Karpas-422 (cell line): ENCODE data around the gene SEPTIN10. TPM values are rescaled to one million over a fixed set of nuclear protein-coding genes. Genes with fewer than 3 reads are reported as not detected.
"Not testable (repeated sequence)": the region's sequence is repeated elsewhere in the genome, so short reads cannot be mapped to it uniquely, and the experiment has no call there.

ENCODE experiments used
- DNase-seq: peaks from one replicate; pipeline ENCODE4 v3.0.0-alpha.2; 2015
- H2AFZ ChIP-seq: fragments of 200-600 bp; sonication (generic); 2 replicates; pipeline ENCODE4 v1.6.1; 2014; ENCODE audit warnings: antibody characterized with exemption, low read length, mixed read lengths
- H3K27ac ChIP-seq: fragments of 200-600 bp; sonication (generic); 2 replicates; pipeline ENCODE4 v1.5.1; 2014; ENCODE audit warnings: mild to moderate bottlenecking, low read length, moderate library complexity
- H3K27me3 ChIP-seq: fragments of 200-600 bp; sonication (generic); 2 replicates; pipeline ENCODE4 v1.6.1; 2014; ENCODE audit warnings: low read length, mixed read lengths
- H3K36me3 ChIP-seq: fragments of 200-600 bp; sonication (generic); 2 replicates; pipeline ENCODE4 v1.6.1; 2014; ENCODE audit warnings: low read length, mixed read lengths; ENCODE audit not compliant: insufficient read depth
- H3K4me1 ChIP-seq: fragments of 200-600 bp; sonication (generic); 2 replicates; pipeline ENCODE4 v1.6.1; 2014; ENCODE audit warnings: mild to moderate bottlenecking, low read length, mixed read lengths
- H3K4me2 ChIP-seq: fragments of 200-600 bp; sonication (generic); 2 replicates; pipeline ENCODE4 v1.6.1; 2014; ENCODE audit warnings: low read length, low read depth, mild to moderate bottlenecking; ENCODE audit not compliant: poor library complexity, severe bottlenecking
- H3K4me3 ChIP-seq: fragments of 200-600 bp; sonication (generic); 2 replicates; pipeline ENCODE4 v1.5.1; 2014; ENCODE audit warnings: mild to moderate bottlenecking, antibody characterized with exemption, low read length, mixed read lengths
- H3K79me2 ChIP-seq: fragments of 200-600 bp; sonication (generic); 2 replicates; pipeline ENCODE4 v1.6.1; 2014; ENCODE audit warnings: mild to moderate bottlenecking, low read length, mixed read lengths
- H3K9ac ChIP-seq: fragments of 200-600 bp; sonication (generic); 2 replicates; pipeline ENCODE4 v1.6.0; 2014; ENCODE audit warnings: low read length
- H3K9me2 ChIP-seq: fragments of 200-600 bp; sonication (generic), shearing (Covaris generic); replicated peaks from 2 replicates; pipeline ENCODE4 v1.6.0; 2014; ENCODE audit warnings: mild to moderate bottlenecking, low read length, moderate library complexity; ENCODE audit not compliant: insufficient read depth
- H3K9me3 ChIP-seq: fragments of 300-700, 200-600 bp; sonication (generic); 2 replicates; pipeline ENCODE4 v1.6.1; 2014; ENCODE audit warnings: low read length, mixed read lengths
- H4K20me1 ChIP-seq: fragments of 200-600 bp; sonication (generic); 2 replicates; pipeline ENCODE4 v1.6.1; 2014; ENCODE audit warnings: mild to moderate bottlenecking, antibody characterized with exemption, low read length, low read depth; ENCODE audit not compliant: insufficient read depth
- total RNA-seq: library from RNA; depleted of rRNA; stranded (reverse); fragments of >200 nt; shearing (Covaris generic); gene quantifications from 2 replicates; pipeline ENCODE4 v1.2.3, GENCODE V29; 2014; ENCODE audit warnings: low replicate concordance

SEPTIN10 gene
- total RNA-seq, 1 experiment from 2014 or later: not detected

- Histone ChIP-seq H4K20me1 (no peaks in the 10 kb centered on the region), H3K4me3 (no peak overlapping the region), H3K4me1 (no peaks in the 10 kb centered on the region), H2AFZ (no peak overlapping the region), H3K27ac (no peak overlapping the region), H3K79me2 (no peaks in the 10 kb centered on the region), H3K9me2 (no peaks in the 10 kb centered on the region), H3K9me3 (no peaks in the 10 kb centered on the region), H3K4me2 (no peak overlapping the region), H3K9ac (no peak overlapping the region), H3K27me3 (no peaks in the 10 kb centered on the region), H3K36me3 (no peaks in the 10 kb centered on the region)
- DNase-seq: no peak
Observed at GRCh38 chr2:109595644-109596043, 18.1 kb downstream of the SEPTIN10 start.

GRCh38 chr2:109594246-109594885 lies 19.4 kb downstream of the SEPTIN10 start:
- H3K27me3 ChIP-seq: no peaks in the 10 kb centered on the region
- no peak overlapping the region for H3K4me2 ChIP-seq
- no peak overlapping the region for H3K4me3 ChIP-seq
- H3K4me1 ChIP-seq: no peaks in the 10 kb centered on the region
- no peak overlapping the region for H2AFZ ChIP-seq
- H3K9me2 ChIP-seq: no peaks in the 10 kb centered on the region
- DNase-seq: no peak
- no peak overlapping the region for H3K27ac ChIP-seq
- no peaks in the 10 kb centered on the region for H3K9me3 ChIP-seq
- no peaks in the 10 kb centered on the region for H3K79me2 ChIP-seq
- no peaks in the 10 kb centered on the region for H3K36me3 ChIP-seq
- H3K9ac ChIP-seq: no peak overlapping the region
- H4K20me1 ChIP-seq: no peaks in the 10 kb centered on the region

GRCh38 chr2:109592905-109593304 lies 20.9 kb downstream of the SEPTIN10 start:
- Histone ChIP-seq H3K9me2 (no peaks in the 10 kb centered on the region), H3K27me3 (no peaks in the 10 kb centered on the region), H4K20me1 (no peaks in the 10 kb centered on the region), H3K4me1 (no peaks in the 10 kb centered on the region), H3K27ac (no peak overlapping the region), H3K79me2 (no peaks in the 10 kb centered on the region), H3K36me3 (no peaks in the 10 kb centered on the region), H3K9ac (no peak overlapping the region), H3K4me2 (no peak overlapping the region), H3K9me3 (no peaks in the 10 kb centered on the region), H2AFZ (no peak overlapping the region), H3K4me3 (no peak overlapping the region)
- DNase-seq: no peak

GRCh38 chr2:109591206-109591605 lies 22.6 kb downstream of the SEPTIN10 start:
- Histone ChIP-seq H2AFZ (no peak overlapping the region), H3K9me2 (no peaks in the 10 kb centered on the region), H3K4me1 (no peaks in the 10 kb centered on the region), H3K79me2 (no peaks in the 10 kb centered on the region), H4K20me1 (no peaks in the 10 kb centered on the region), H3K36me3 (no peaks in the 10 kb centered on the region), H3K4me2 (no peak overlapping the region), H3K4me3 (no peak overlapping the region), H3K27me3 (no peaks in the 10 kb centered on the region), H3K9me3 (no peaks in the 10 kb centered on the region), H3K27ac (no peak overlapping the region), H3K9ac (no peak overlapping the region)
- no peak for DNase-seq

GRCh38 chr2:109586687-109587086 lies 27.1 kb downstream of the SEPTIN10 start:
- H4K20me1 ChIP-seq: no peaks in the 10 kb centered on the region
- H3K9ac ChIP-seq: no peak overlapping the region
- no peak overlapping the region for H2AFZ ChIP-seq
- no peaks in the 10 kb centered on the region for H3K9me2 ChIP-seq
- H3K4me2 ChIP-seq: no peak overlapping the region
- H3K79me2 ChIP-seq: no peaks in the 10 kb centered on the region
- no peak for DNase-seq
- H3K36me3 ChIP-seq: no peaks in the 10 kb centered on the region
- no peaks in the 10 kb centered on the region for H3K9me3 ChIP-seq
- H3K4me3 ChIP-seq: no peak overlapping the region
- no peaks in the 10 kb centered on the region for H3K4me1 ChIP-seq
- H3K27me3 ChIP-seq: no peaks in the 10 kb centered on the region
- no peak overlapping the region for H3K27ac ChIP-seq

GRCh38 chr2:109582928-109583895 lies 30.6 kb downstream of the SEPTIN10 start:
- Histone ChIP-seq H4K20me1 (no peaks in the 10 kb centered on the region), H3K4me3 (no peak overlapping the region), H3K27me3 (no peaks in the 10 kb centered on the region), H3K9me3 (no peaks in the 10 kb centered on the region), H2AFZ (no peak overlapping the region), H3K4me1 (no peaks in the 10 kb centered on the region), H3K4me2 (no peak overlapping the region), H3K9ac (no peak overlapping the region), H3K36me3 (no peaks in the 10 kb centered on the region), H3K27ac (no peak overlapping the region), H3K9me2 (no peaks in the 10 kb centered on the region), H3K79me2 (no peaks in the 10 kb centered on the region)
- DNase-seq: no peak

- not testable (repeated sequence) for H2AFZ ChIP-seq, H3K36me3 ChIP-seq, H3K79me2 ChIP-seq, H3K9ac ChIP-seq, H4K20me1 ChIP-seq, H3K9me3 ChIP-seq, H3K4me3 ChIP-seq, DNase-seq, H3K27ac ChIP-seq, H3K4me2 ChIP-seq, H3K4me1 ChIP-seq, H3K27me3 ChIP-seq, H3K9me2 ChIP-seq
Observed at GRCh38 chr2:109577630-109578029, 36.1 kb downstream of the SEPTIN10 start.

GRCh38 chr2:109575373-109575772 lies 38.4 kb downstream of the SEPTIN10 start:
- Histone ChIP-seq H3K9me2 (no peaks in the 10 kb centered on the region), H3K27me3 (no peaks in the 10 kb centered on the region), H3K79me2 (no peaks in the 10 kb centered on the region), H2AFZ (no peak overlapping the region), H3K9ac (no peak overlapping the region), H3K9me3 (no peaks in the 10 kb centered on the region), H3K27ac (no peak overlapping the region), H3K36me3 (no peaks in the 10 kb centered on the region), H3K4me2 (no peak overlapping the region), H3K4me3 (no peak overlapping the region), H3K4me1 (no peaks in the 10 kb centered on the region), H4K20me1 (no peaks in the 10 kb centered on the region)
- no peak for DNase-seq
